H1 (cell line): ENCODE data around the gene KEL. TPM values are rescaled to one million over a fixed set of nuclear protein-coding genes. Genes with fewer than 3 reads are reported as not detected.

Experiments used
- EZH2 ChIP-seq: fragments of 200-600 bp; sonication (generic); IDR thresholded peaks from 2 replicates; pipeline ENCODE4 v1.7.1; 2012; ENCODE audit warnings: low read depth, mild to moderate bottlenecking, moderate library complexity, low read length, inconsistent platforms; ENCODE audit not compliant: severe bottlenecking
- TCF12 ChIP-seq: IDR thresholded peaks from 2 replicates; pipeline ENCODE4 v1.6.1; 2011; ENCODE audit warnings: low read depth, mild to moderate bottlenecking, low read length
- polyA plus RNA-seq, 7 experiments: library from polyadenylated mRNA; depleted of rRNA in 3 of 7; stranded (reverse) in 5 of 7; unstranded in 2 of 7; fragments of >200 nt in 5 of 7; fragments of 200-250 nt in 2 of 7; gene quantifications; 1 replicate in 5 of 7; 2 replicates in 1 of 7; 4 replicates in 1 of 7; pipeline versions ENCODE4 v1.2.1 to v1.2.3, GENCODE V29; 2011 to 2013; ENCODE audit warnings: missing spikeins in 2 of 7, mixed read lengths in 2 of 7
- total RNA-seq: library from RNA; stranded (reverse); fragmentation: NEBNext Ultra II Directional; extraction: Animal tissue kit (Norgen Biotek cat#: 25700); gene quantifications from 2 replicates; pipeline ENCODE4 v1.2.1, GENCODE V29; 2021

The KEL gene
- total and polyA plus RNA-seq, 2 of the 8 experiments (the other 6 are each of a cell fraction or from before 2014, with no cell fraction given) = 1.8 to 1.9 TPM

DNA sequence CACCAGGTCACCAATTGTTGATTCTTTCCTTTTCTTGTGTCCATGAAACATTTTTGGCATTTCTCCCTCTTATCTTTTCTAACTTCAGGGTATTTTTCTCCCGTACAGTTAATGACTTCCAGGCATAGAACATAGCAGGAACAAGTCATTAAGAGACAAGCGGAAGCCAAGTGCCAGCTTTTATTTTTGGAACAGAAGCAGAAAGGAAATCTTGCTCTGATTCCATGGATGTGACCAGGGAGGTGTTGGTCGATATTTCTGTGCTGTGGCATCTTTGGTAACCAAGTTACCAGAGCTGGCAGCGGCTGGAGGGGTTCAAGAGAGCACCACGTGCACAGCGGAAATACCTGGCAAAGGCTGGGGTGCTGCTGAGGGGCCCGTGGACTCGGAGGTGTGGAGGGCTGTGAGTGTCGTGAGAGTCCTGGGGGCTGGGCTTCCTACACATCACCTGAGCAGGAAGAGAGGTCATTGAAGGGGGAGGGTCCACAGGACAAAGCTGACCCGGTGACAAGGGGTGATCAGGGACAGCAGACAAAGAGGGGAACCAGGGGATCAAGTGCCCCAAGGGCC lies 21.1 kb downstream of the KEL start (continued):
- TF ChIP-seq TCF12 (no peak), EZH2 (no peak)
